ENCODE data around the gene OST4. TPM values are rescaled to one million over a fixed set of nuclear protein-coding genes. Genes with fewer than 3 reads are reported as not detected.

Gene OST4
- total and polyA plus RNA-seq, 2 donors from 2014 or later = 260 to 718 TPM

DNA sequence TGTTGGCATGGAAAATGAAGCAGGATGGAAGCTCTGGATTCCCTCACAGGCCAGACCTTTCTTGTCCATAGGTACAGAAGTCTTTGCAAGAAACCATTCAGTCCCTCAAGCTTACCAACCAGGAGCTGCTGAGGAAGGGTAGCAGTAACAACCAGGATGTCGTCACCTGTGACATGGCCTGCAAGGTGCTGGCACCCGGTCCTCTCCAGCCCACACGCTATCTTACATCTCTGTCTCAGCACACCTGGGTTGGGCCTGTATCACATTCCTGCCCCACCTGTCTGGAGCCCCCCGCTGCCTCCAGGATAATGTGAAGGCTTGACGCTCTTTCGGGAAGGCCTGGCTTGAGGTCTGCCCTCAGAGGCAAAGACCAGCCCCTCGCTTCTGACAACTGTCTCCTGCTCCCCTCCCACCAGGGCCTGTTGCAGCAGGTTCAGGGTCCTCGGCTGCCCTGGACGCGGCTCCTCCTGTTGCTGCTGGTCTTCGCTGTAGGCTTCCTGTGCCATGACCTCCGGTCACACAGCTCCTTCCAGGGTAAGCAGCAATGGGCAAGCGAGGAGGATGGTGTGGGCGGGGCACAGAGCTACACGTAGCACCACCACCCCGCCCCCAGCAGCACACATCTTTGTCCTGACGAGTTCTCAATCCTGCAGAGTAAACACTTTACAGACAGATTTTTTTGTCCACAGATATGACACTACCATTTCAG lies 32.7 kb downstream of the OST4 start:
- DNase-seq (no peak), FAIRE-seq (no peak)
- no peaks in the 10 kb centered on the region for H3K27me3 ChIP-seq (ENCODE audit: control insufficient read depth, insufficient read depth, low read length)
- TF ChIP-seq, protein P1, sequence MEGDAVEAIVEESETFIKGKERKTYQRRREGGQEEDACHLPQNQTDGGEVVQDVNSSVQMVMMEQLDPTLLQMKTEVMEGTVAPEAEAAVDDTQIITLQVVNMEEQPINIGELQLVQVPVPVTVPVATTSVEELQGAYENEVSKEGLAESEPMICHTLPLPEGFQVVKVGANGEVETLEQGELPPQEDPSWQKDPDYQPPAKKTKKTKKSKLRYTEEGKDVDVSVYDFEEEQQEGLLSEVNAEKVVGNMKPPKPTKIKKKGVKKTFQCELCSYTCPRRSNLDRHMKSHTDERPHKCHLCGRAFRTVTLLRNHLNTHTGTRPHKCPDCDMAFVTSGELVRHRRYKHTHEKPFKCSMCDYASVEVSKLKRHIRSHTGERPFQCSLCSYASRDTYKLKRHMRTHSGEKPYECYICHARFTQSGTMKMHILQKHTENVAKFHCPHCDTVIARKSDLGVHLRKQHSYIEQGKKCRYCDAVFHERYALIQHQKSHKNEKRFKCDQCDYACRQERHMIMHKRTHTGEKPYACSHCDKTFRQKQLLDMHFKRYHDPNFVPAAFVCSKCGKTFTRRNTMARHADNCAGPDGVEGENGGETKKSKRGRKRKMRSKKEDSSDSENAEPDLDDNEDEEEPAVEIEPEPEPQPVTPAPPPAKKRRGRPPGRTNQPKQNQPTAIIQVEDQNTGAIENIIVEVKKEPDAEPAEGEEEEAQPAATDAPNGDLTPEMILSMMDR (IDR thresholded peaks at IDR 0.05; ENCODE audit: borderline replicate concordance, extremely low read depth, insufficient read depth) = no peak
- no peak overlapping the region for H3K27ac ChIP-seq (ENCODE audit: low read depth in 2 of 2, low read length in 2 of 2)
- peaks cover 2 to 16% (median 13%) of the 10 kb centered on the region in 3 donors for H3K4me1 ChIP-seq (ENCODE audit: control insufficient read depth in 2 of 3, insufficient read depth in 2 of 3, low read depth in 1 of 3, low read length in 3 of 3)
- no peaks in the 10 kb centered on the region for H3K9me3 ChIP-seq (ENCODE audit: control insufficient read depth in 2 of 3, insufficient read depth in 1 of 3, low read length in 3 of 3)
- no peak overlapping the region for H3K4me3 ChIP-seq (ENCODE audit: low read length in 3 of 3)
- peaks cover 6 to 51% (median 46%) of the 10 kb centered on the region in 3 donors for H3K36me3 ChIP-seq (ENCODE audit: control insufficient read depth in 2 of 3, insufficient read depth in 3 of 3, low read length in 3 of 3)
- no peak overlapping the region for H3K9ac ChIP-seq (ENCODE audit: low read length in 3 of 3)
- intact Hi-C loops (cut with DNase I) = no loop called here

DNA sequence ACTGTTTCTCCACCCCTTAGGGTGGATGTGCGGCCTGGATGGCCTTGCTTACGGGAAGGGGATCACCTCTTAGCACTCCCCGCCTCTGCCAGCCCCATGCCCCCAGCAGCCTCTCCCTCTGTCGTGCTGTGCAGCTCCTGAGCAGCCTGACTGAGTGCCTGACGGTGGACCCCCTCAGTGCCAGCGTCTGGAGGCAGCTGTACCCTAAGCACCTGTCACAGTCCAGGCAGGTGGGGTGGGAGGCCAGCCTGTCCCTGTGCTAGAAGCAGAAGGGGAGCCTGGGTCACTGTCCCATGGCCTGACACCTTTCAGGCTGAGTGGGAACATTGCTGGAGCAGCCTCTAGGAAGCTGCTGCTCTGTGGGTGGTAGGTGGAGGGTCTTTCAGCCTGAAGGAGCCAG lies 33.4 kb downstream of the OST4 start:
- Histone ChIP-seq H3K9me3 (ENCODE audit: control insufficient read depth in 2 of 3, insufficient read depth in 1 of 3, low read length in 3 of 3) (no peaks in the 10 kb centered on the region), H3K9ac (ENCODE audit: low read length in 3 of 3) (no peak overlapping the region), H3K27ac (ENCODE audit: low read depth in 2 of 2, low read length in 2 of 2) (no peak overlapping the region), H3K4me1 (ENCODE audit: control insufficient read depth in 2 of 3, insufficient read depth in 2 of 3, low read depth in 1 of 3, low read length in 3 of 3) (peaks cover 5 to 20% (median 18%) of the 10 kb centered on the region in 3 donors), H3K4me3 (ENCODE audit: low read length in 3 of 3) (no peak overlapping the region), H3K27me3 (ENCODE audit: control insufficient read depth, insufficient read depth, low read length) (no peaks in the 10 kb centered on the region), H3K36me3 (ENCODE audit: control insufficient read depth in 2 of 3, insufficient read depth in 3 of 3, low read length in 3 of 3) (peaks cover 6 to 51% (median 46%) of the 10 kb centered on the region in 3 donors)
- intact Hi-C loops (cut with DNase I) = no loop called here
- DNase-seq (no peak), FAIRE-seq (no peak)
- TF ChIP-seq, protein P1 (IDR thresholded peaks at IDR 0.05; ENCODE audit: borderline replicate concordance, extremely low read depth, insufficient read depth) = no peak

DNA sequence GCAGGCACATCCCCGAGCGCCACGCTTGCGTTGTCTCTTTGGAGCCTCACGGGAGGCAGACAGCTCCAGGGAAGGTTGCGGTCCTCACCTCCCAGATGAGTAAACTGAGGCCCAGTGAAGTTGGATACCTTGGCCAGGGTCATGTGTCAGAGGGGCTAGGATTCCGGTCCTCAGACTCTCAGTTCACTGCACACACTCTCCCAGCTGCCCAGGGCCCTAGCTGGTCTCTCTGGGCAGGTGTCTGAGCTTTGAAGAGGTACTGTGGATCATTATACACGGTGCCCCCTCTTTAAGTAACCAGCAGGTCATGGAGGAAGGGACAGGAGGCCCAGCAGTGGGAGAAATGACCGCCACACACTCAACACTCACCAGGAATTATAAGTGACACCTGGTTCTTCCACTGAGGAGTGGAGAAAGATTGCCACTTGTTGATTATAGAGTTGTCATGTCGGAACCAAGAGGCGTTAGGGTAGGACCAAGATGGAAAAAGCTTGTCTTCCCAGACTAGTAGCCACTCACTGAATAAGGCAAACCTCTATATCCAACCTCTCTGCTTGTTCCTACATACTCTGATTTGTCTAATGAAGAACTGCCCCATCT lies 38.1 kb downstream of the OST4 start:
- FAIRE-seq (no peak), DNase-seq (no peak)
- Histone ChIP-seq H3K4me3 (ENCODE audit: low read length in 3 of 3) (peak overlapping the region; percentile 63 to 97 (median 95)), H3K36me3 (ENCODE audit: control insufficient read depth in 2 of 3, insufficient read depth in 3 of 3, low read length in 3 of 3) (peaks cover 6 to 33% (median 32%) of the 10 kb centered on the region in 3 donors), H3K9me3 (ENCODE audit: control insufficient read depth in 2 of 3, insufficient read depth in 1 of 3, low read length in 3 of 3) (no peaks in the 10 kb centered on the region), H3K9ac (ENCODE audit: low read length in 3 of 3) (peak overlapping the region; percentile 57 to 99 (median 72)), H3K27me3 (ENCODE audit: control insufficient read depth, insufficient read depth, low read length) (no peaks in the 10 kb centered on the region), H3K4me1 (ENCODE audit: control insufficient read depth in 2 of 3, insufficient read depth in 2 of 3, low read depth in 1 of 3, low read length in 3 of 3) (peaks cover 3 to 12% (median 9%) of the 10 kb centered on the region in 3 donors), H3K27ac (ENCODE audit: low read depth in 2 of 2, low read length in 2 of 2) (peak overlapping the region; percentile 20 to 28)
- intact Hi-C loops (cut with DNase I) = no loop called here
- TF ChIP-seq, protein P1 (IDR thresholded peaks at IDR 0.05; ENCODE audit: borderline replicate concordance, extremely low read depth, insufficient read depth) = no peak

All from kidney (tissue), 14 donors.